Measurements from ENCODE around the gene ADM2.

Gene ADM2

DNA sequence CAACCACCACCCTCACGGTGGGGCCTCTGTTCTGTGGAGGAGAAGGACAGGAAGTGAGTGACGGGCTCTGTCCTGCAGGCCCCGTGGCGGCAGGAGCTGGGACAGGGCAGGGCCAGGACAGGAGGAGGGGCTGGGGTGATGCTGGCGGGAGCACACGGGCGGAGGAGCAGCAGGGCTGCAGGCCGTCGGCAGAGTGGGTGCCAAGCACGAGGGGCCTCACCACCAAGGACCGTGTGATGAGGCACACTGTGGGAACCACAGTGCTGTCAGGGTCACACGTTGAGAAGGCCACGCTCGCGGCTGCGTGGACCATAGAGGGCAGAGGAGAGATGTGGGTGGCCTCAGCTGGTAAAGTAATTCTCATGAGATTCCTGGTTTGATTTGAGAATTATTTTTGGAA lies 35.5 kb downstream of the ADM2 start:
- no peak overlapping the region for H3K4me2 ChIP-seq (ENCODE audit: low read depth, low read length)
- TF ChIP-seq, protein P1, sequence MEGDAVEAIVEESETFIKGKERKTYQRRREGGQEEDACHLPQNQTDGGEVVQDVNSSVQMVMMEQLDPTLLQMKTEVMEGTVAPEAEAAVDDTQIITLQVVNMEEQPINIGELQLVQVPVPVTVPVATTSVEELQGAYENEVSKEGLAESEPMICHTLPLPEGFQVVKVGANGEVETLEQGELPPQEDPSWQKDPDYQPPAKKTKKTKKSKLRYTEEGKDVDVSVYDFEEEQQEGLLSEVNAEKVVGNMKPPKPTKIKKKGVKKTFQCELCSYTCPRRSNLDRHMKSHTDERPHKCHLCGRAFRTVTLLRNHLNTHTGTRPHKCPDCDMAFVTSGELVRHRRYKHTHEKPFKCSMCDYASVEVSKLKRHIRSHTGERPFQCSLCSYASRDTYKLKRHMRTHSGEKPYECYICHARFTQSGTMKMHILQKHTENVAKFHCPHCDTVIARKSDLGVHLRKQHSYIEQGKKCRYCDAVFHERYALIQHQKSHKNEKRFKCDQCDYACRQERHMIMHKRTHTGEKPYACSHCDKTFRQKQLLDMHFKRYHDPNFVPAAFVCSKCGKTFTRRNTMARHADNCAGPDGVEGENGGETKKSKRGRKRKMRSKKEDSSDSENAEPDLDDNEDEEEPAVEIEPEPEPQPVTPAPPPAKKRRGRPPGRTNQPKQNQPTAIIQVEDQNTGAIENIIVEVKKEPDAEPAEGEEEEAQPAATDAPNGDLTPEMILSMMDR (IDR thresholded peaks at IDR 0.05; ENCODE audit: low read length), result no peak
- TF ChIP-seq EZH2 (optimal IDR thresholded peaks at IDR 0.05; ENCODE audit: low read depth, low read length) (no peak), EZH2phosphoT487 (IDR thresholded peaks at IDR 0.05; ENCODE audit: low read length) (no peak)
- H3F3A ChIP-seq (ENCODE audit: insufficient read depth, low read length), result no peaks in the 10 kb centered on the region
- H3K79me2 ChIP-seq (ENCODE audit: low read length), result peaks cover 66% of the 10 kb centered on the region
- H3K27ac ChIP-seq (ENCODE audit: low read length), result no peak overlapping the region
- H3K4me1 ChIP-seq (ENCODE audit: low read length), result no peaks in the 10 kb centered on the region
- no peaks in the 10 kb centered on the region for H3K9me3 ChIP-seq (replicated peaks; ENCODE audit: insufficient read depth, low read length)
- H3K27me3 ChIP-seq (replicated peaks; ENCODE audit: insufficient read depth, low read length), result no peaks in the 10 kb centered on the region
- H3K36me3 ChIP-seq (replicated peaks; ENCODE audit: insufficient read depth, low read length), result 0 out of 2 replicates have a peak, but pooled peaks cover 3% of the 10 kb centered on the region
- no peak overlapping the region for H3K9ac ChIP-seq (ENCODE audit: low read length)
- peaks cover 7% of the 10 kb centered on the region; the same call in 1 of the 2 replicates for H4K20me1 ChIP-seq (ENCODE audit: insufficient read depth, low read length)
- no peaks in the 10 kb centered on the region for H3K9me2 ChIP-seq (replicated peaks; ENCODE audit: insufficient read depth, low read length)
- DNase-seq, result no peak
- H2AFZ ChIP-seq (ENCODE audit: low read length), result no peak overlapping the region
- H3K4me3 ChIP-seq (ENCODE audit: low read length), result no peak overlapping the region

DNA sequence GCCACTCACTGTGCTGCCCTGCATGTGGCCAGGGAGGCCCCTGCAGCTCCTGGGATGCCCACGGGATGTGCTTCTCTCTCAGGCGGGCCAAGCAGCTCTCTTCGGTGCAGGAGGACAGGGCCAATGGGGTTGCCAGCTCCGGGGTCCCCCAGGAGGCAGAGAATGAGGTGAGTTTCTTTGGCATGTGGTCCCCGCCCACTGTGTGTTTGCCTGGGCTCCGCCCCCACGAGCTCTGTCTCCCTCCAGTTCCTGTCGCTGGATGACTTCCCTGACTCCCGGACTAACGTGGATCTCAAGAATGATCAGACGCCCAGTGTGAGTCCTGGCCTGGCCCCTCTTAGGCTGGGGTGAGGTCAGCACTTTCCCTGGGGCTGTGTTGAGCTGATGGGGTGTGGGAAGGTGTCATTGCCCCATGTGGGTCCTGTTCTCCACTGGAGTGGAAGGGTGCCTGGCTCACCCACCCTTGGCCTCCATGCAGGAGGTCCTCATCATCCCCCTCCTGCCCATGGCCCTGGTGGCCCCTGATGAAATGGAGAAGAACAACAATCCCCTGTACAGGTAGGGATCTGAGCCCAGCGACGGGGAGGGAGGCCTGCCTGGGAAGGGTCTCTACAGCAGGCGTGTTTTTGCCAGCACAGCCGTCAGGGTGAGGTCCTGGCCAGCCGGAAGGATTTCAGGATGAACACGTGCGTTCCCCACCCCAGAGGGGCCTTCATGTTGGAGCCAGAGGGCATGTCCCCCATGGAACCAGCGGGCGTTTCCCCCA lies 36.3 kb downstream of the ADM2 start:
- peaks cover 63% of the 10 kb centered on the region for H3K79me2 ChIP-seq (ENCODE audit: low read length)
- H2AFZ ChIP-seq (ENCODE audit: low read length), result no peak overlapping the region
- no peaks in the 10 kb centered on the region for H3K27me3 ChIP-seq (replicated peaks; ENCODE audit: insufficient read depth, low read length)
- H4K20me1 ChIP-seq (ENCODE audit: insufficient read depth, low read length), result peaks cover 7% of the 10 kb centered on the region; the same call in 1 of the 2 replicates
- H3F3A ChIP-seq (ENCODE audit: insufficient read depth, low read length), result no peaks in the 10 kb centered on the region
- no peaks in the 10 kb centered on the region for H3K9me2 ChIP-seq (replicated peaks; ENCODE audit: insufficient read depth, low read length)
- TF ChIP-seq EZH2phosphoT487 (IDR thresholded peaks at IDR 0.05; ENCODE audit: low read length) (no peak), EZH2 (optimal IDR thresholded peaks at IDR 0.05; ENCODE audit: low read depth, low read length) (no peak)
- TF ChIP-seq, protein P1 (IDR thresholded peaks at IDR 0.05; ENCODE audit: low read length), result no peak
- H3K9ac ChIP-seq (ENCODE audit: low read length), result no peak overlapping the region
- no peak overlapping the region for H3K4me2 ChIP-seq (ENCODE audit: low read depth, low read length)
- DNase-seq, result no peak
- no peak overlapping the region for H3K4me3 ChIP-seq (ENCODE audit: low read length)
- no peak overlapping the region for H3K27ac ChIP-seq (ENCODE audit: low read length)
- no peaks in the 10 kb centered on the region for H3K4me1 ChIP-seq (ENCODE audit: low read length)
- no peaks in the 10 kb centered on the region for H3K9me3 ChIP-seq (replicated peaks; ENCODE audit: insufficient read depth, low read length)
- H3K36me3 ChIP-seq (replicated peaks; ENCODE audit: insufficient read depth, low read length), result 0 out of 2 replicates have a peak, but pooled peaks cover 3% of the 10 kb centered on the region

DNA sequence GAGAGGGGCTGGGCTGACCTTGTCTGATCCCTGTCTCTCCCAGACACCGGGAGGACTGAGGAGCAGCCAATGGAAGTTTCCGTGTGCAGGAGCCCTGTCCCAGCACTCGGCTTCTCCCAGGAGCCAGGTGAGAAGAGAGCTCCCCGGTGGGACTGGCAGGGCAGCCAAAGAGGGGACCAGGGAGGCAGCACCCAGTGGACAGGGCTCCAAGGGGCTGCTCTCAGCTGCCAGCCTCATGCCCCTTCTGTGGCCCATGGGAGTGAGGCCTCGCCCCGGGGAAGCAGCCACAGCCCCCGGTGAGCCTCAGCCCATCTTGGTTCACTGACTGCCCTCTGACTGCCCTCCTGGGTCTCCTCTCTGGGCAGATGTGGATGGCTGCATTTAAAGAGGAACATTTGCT lies 37.3 kb downstream of the ADM2 start:
- Histone ChIP-seq H3K4me3 (ENCODE audit: low read length) (no peak overlapping the region), H3K79me2 (ENCODE audit: low read length) (peaks cover 63% of the 10 kb centered on the region), H3K36me3 (replicated peaks; ENCODE audit: insufficient read depth, low read length) (0 out of 2 replicates have a peak, but pooled peaks cover 3% of the 10 kb centered on the region), H3K9me2 (replicated peaks; ENCODE audit: insufficient read depth, low read length) (no peaks in the 10 kb centered on the region), H3K27ac (ENCODE audit: low read length) (no peak overlapping the region), H3F3A (ENCODE audit: insufficient read depth, low read length) (no peaks in the 10 kb centered on the region; the same call in 1 of the 2 replicates), H3K4me1 (ENCODE audit: low read length) (0 out of 2 replicates have a peak, but pooled peaks cover 4% of the 10 kb centered on the region), H3K9ac (ENCODE audit: low read length) (no peak overlapping the region), H3K9me3 (replicated peaks; ENCODE audit: insufficient read depth, low read length) (no peaks in the 10 kb centered on the region), H3K27me3 (replicated peaks; ENCODE audit: insufficient read depth, low read length) (no peaks in the 10 kb centered on the region), H3K4me2 (ENCODE audit: low read depth, low read length) (no peak overlapping the region), H4K20me1 (ENCODE audit: insufficient read depth, low read length) (peaks cover 7% of the 10 kb centered on the region; the same call in 1 of the 2 replicates), H2AFZ (ENCODE audit: low read length) (no peak overlapping the region)
- no peak for DNase-seq
- no peak for TF ChIP-seq EZH2phosphoT487 (IDR thresholded peaks at IDR 0.05; ENCODE audit: low read length)
- TF ChIP-seq, protein P1 (IDR thresholded peaks at IDR 0.05; ENCODE audit: low read length), result no peak
- no peak for TF ChIP-seq EZH2 (optimal IDR thresholded peaks at IDR 0.05; ENCODE audit: low read depth, low read length)
